Measurements from ENCODE around the gene SLC35G6. TPM values are rescaled to one million over a fixed set of nuclear protein-coding genes. Genes with fewer than 3 reads are reported as not detected.
A peak's percentile ranks its signal among the peaks of the same experiment; 100 is the strongest.

SLC35G6 gene
- total RNA-seq, 4 donors from 2014 or later, result not detected

GRCh38 chr17:7437369-7437863, 43.8 kb upstream of the SLC35G6 start:
- intact Hi-C loops (cut with DNase I; ENCODE audit: low total_unique reads), result loop anchor here (1.0 kb wide), 1 partner anchor 81 kb away; no protein-coding TSS in a partner anchor
- H3K4me1 ChIP-seq, result peaks cover 26 to 51% (median 43%) of the 10 kb centered on the region in 4 donors
- no peaks in the 10 kb centered on the region for H3K9me3 ChIP-seq
- in situ Hi-C loops (cut with MboI; ENCODE audit: low pct_ligation_motif_present in 1 of 4, low pct_unique_long_range_greater_than_20kb in 1 of 4, low sequenced_read_pairs in 3 of 4), result loop anchor here in 2 of 4 donors (10.0 kb wide), 2 partner anchors 73 to 83 kb away; partner anchors contain the start of genes KCTD11 (in 1 of the 2) and TMEM95 (in 1 of the 2)
- TF ChIP-seq EP300 (IDR thresholded peaks at IDR 0.05; ENCODE audit: low read depth) (no peak), POLR2AphosphoS5 (IDR thresholded peaks at IDR 0.05) (no peak), CTCF (IDR thresholded peaks at IDR 0.05) (no peak), POLR2A (IDR thresholded peaks at IDR 0.05) (no peak)
- no peaks in the 10 kb centered on the region for H3K36me3 ChIP-seq
- H3K4me3 ChIP-seq, result peak overlapping the region; percentile 14 to 79 (median 32)
- peaks cover 44% of the 10 kb centered on the region for H3K27me3 ChIP-seq
- WGBS, 2 donors (ENCODE audit: low coverage in 1 of 2), result 38 to 40% methylated on average over 3 to 27 of the region's 31 CpGs
- no peak for DNase-seq
- H3K27ac ChIP-seq, result peak overlapping the region; percentile 82 to 90 (median 87)

- intact Hi-C loops (cut with DNase I; ENCODE audit: low total_unique reads), result loop anchor here (1.0 to 2.0 kb wide), 2 partner anchors 47 to 82 kb away; partner anchors contain the start of gene POLR2A
- WGBS, 2 donors (ENCODE audit: low coverage in 1 of 2), result 36 to 80% methylated on average over 5 to 46 of the region's 48 CpGs
- no peaks in the 10 kb centered on the region for H3K9me3 ChIP-seq
- TF ChIP-seq EP300 (IDR thresholded peaks at IDR 0.05; ENCODE audit: low read depth) (no peak), POLR2AphosphoS5 (IDR thresholded peaks at IDR 0.05) (no peak), POLR2A (IDR thresholded peaks at IDR 0.05) (no peak), CTCF (IDR thresholded peaks at IDR 0.05) (no peak)
- DNase-seq, result peak; percentile 54
- in situ Hi-C loops (cut with MboI; ENCODE audit: low pct_ligation_motif_present in 1 of 4, low pct_unique_long_range_greater_than_20kb in 1 of 4, low sequenced_read_pairs in 3 of 4), result loop anchor here in 2 of 4 donors (10.0 kb wide), 2 partner anchors 73 to 83 kb away; partner anchors contain the start of genes KCTD11 (in 1 of the 2) and TMEM95 (in 1 of the 2)
- H3K4me3 ChIP-seq, result peak overlapping the region in 2 of 4 donors; percentile 6 to 79
- peaks cover 44% of the 10 kb centered on the region for H3K27me3 ChIP-seq
- H3K36me3 ChIP-seq, result no peaks in the 10 kb centered on the region
- no peak overlapping the region for H3K27ac ChIP-seq
- peaks cover 26 to 51% (median 43%) of the 10 kb centered on the region in 4 donors for H3K4me1 ChIP-seq
Observed at GRCh38 chr17:7437950-7438614, 43.2 kb upstream of the SLC35G6 start.

- Histone ChIP-seq H3K27me3 (peaks cover 44% of the 10 kb centered on the region), H3K4me1 (peaks cover 26 to 51% (median 43%) of the 10 kb centered on the region in 4 donors), H3K4me3 (peak overlapping the region in 1 of 4 donors; percentile 79), H3K27ac (no peak overlapping the region), H3K9me3 (no peaks in the 10 kb centered on the region), H3K36me3 (no peaks in the 10 kb centered on the region)
- no peak for TF ChIP-seq POLR2A (IDR thresholded peaks at IDR 0.05)
- no peak for TF ChIP-seq EP300 (IDR thresholded peaks at IDR 0.05; ENCODE audit: low read depth)
- no peak for TF ChIP-seq CTCF (IDR thresholded peaks at IDR 0.05)
- TF ChIP-seq POLR2AphosphoS5 (IDR thresholded peaks at IDR 0.05), result no peak
- 57 to 67% methylated on average over 6 to 11 of the region's 11 CpGs for WGBS, 2 donors (ENCODE audit: low coverage in 1 of 2)
- no peak for DNase-seq
- in situ Hi-C loops (cut with MboI; ENCODE audit: low pct_ligation_motif_present in 1 of 4, low pct_unique_long_range_greater_than_20kb in 1 of 4, low sequenced_read_pairs in 3 of 4) (loop anchor here in 2 of 4 donors (10.0 kb wide), 2 partner anchors 74 to 84 kb away; partner anchors contain the start of genes KCTD11 (in 1 of the 2) and TMEM95 (in 1 of the 2)), intact Hi-C loops (cut with DNase I; ENCODE audit: low total_unique reads) (loop anchor here (2.0 kb wide), 1 partner anchor 46 kb away; the partner anchor contains the start of gene POLR2A)
Observed at GRCh38 chr17:7438656-7439460, 42.4 kb upstream of the SLC35G6 start.
